ENCODE measurements around the gene SLC26A3.

Gene SLC26A3

GRCh38 chr7:107815254-107815882, 12.3 kb upstream of the SLC26A3 start:
- peak; percentile 1 for DNase-seq

- no peak for DNase-seq
Observed at GRCh38 chr7:107813524-107813923, 10.5 kb upstream of the SLC26A3 start.

- DNase-seq, result no peak
Observed at GRCh38 chr7:107811934-107812333, 8.9 kb upstream of the SLC26A3 start.

GRCh38 chr7:107810626-107811025, 7.6 kb upstream of the SLC26A3 start:
- no peak for DNase-seq

- DNase-seq, result no peak
Observed at GRCh38 chr7:107809179-107809578, 6.2 kb upstream of the SLC26A3 start.

- DNase-seq, result no peak
Observed at GRCh38 chr7:107799647-107800264, 3.3 kb downstream of the SLC26A3 start.

GRCh38 chr7:107792364-107792763, 10.7 kb downstream of the SLC26A3 start:
- no peak for DNase-seq

- DNase-seq, result no peak
Observed at GRCh38 chr7:107789647-107790046, 13.4 kb downstream of the SLC26A3 start.

GRCh38 chr7:107788662-107789061, 14.4 kb downstream of the SLC26A3 start:
- no peak for DNase-seq

- DNase-seq, result no peak
Observed at GRCh38 chr7:107788216-107788615, 14.8 kb downstream of the SLC26A3 start.

GRCh38 chr7:107785926-107786325, 17.1 kb downstream of the SLC26A3 start:
- DNase-seq, result no peak

- DNase-seq, result no peak
Observed at GRCh38 chr7:107785170-107785569, 17.9 kb downstream of the SLC26A3 start.

- no peak for DNase-seq
Observed at GRCh38 chr7:107783648-107784047, 19.4 kb downstream of the SLC26A3 start.

- DNase-seq, result no peak
Observed at GRCh38 chr7:107782374-107782773, 20.6 kb downstream of the SLC26A3 start.

- no peak for DNase-seq
Observed at GRCh38 chr7:107779647-107780099, 23.4 kb downstream of the SLC26A3 start.

- DNase-seq, result no peak
Observed at GRCh38 chr7:107778283-107778682, 24.7 kb downstream of the SLC26A3 start.

- DNase-seq, result no peak
Observed at GRCh38 chr7:107777702-107778101, 25.3 kb downstream of the SLC26A3 start.

GRCh38 chr7:107773027-107773426, 30.0 kb downstream of the SLC26A3 start:
- DNase-seq, result no peak

GRCh38 chr7:107768263-107768662, 34.8 kb downstream of the SLC26A3 start:
- DNase-seq, result no peak

GRCh38 chr7:107767391-107767790, 35.6 kb downstream of the SLC26A3 start:
- no peak for DNase-seq

GRCh38 chr7:107758667-107759066, 44.4 kb downstream of the SLC26A3 start:
- DNase-seq, result no peak

GRCh38 chr7:107754642-107755041, 48.4 kb downstream of the SLC26A3 start:
- DNase-seq, result no peak

GRCh38 chr7:107751113-107751512, 51.9 kb downstream of the SLC26A3 start:
- no peak for DNase-seq

- DNase-seq, result no peak
Observed at GRCh38 chr7:107746006-107746405, 57.0 kb downstream of the SLC26A3 start.

- DNase-seq, result peak; percentile 50
Observed at GRCh38 chr7:107744345-107744750, 58.7 kb downstream of the SLC26A3 start.
